ENCODE data around the gene PCDHA2.

GRCh38 chr5:140823475-140823874 lies 28.8 kb downstream of the PCDHA2 start:
- no peak for TF ChIP-seq CTCF (IDR thresholded peaks at IDR 0.05; ENCODE audit: insufficient read depth, low read length, poor library complexity, severe bottlenecking)
- TF ChIP-seq EZH2phosphoT487 (conservative IDR thresholded peaks at IDR 0.05; ENCODE audit: low read length), result no peak
